ENCODE measurements around the gene IL37.
"Not testable (repeated sequence)": the region's sequence is repeated elsewhere in the genome, so short reads cannot be mapped to it uniquely, and the experiment has no call there.

Gene IL37

GRCh38 chr2:112891385-112891831 lies 19.6 kb upstream of the IL37 start:
- peak; percentile 19 for DNase-seq

- DNase-seq: no peak
Observed at GRCh38 chr2:112893752-112894151, 17.2 kb upstream of the IL37 start.

GRCh38 chr2:112896909-112897623 lies 13.9 kb upstream of the IL37 start:
- no peak for DNase-seq

GRCh38 chr2:112897624-112897978 lies 13.4 kb upstream of the IL37 start:
- DNase-seq: no peak

GRCh38 chr2:112901431-112902065 lies 9.4 kb upstream of the IL37 start:
- not testable (repeated sequence) for DNase-seq

GRCh38 chr2:112902816-112903215 lies 8.1 kb upstream of the IL37 start:
- DNase-seq: no peak

- no peak for DNase-seq
Observed at GRCh38 chr2:112904883-112905282, 6.1 kb upstream of the IL37 start.

- DNase-seq: no peak
Observed at GRCh38 chr2:112906276-112906675, 4.7 kb upstream of the IL37 start.

- no peak for DNase-seq
Observed at GRCh38 chr2:112907001-112907949, 3.7 kb upstream of the IL37 start.

GRCh38 chr2:112908559-112908958 lies 2.4 kb upstream of the IL37 start:
- DNase-seq: not testable (repeated sequence)

- DNase-seq: no peak
Observed at GRCh38 chr2:112910219-112910618, 746 bp upstream of the IL37 start.

- no peak for DNase-seq
Observed at GRCh38 chr2:112912403-112912802, 1.4 kb downstream of the IL37 start.

GRCh38 chr2:112915300-112916144 lies 4.6 kb downstream of the IL37 start:
- no peak for DNase-seq

GRCh38 chr2:112916145-112916571 lies 5.2 kb downstream of the IL37 start:
- no peak for DNase-seq

- no peak for DNase-seq
Observed at GRCh38 chr2:112916625-112917247, 5.8 kb downstream of the IL37 start.

- no peak for DNase-seq
Observed at GRCh38 chr2:112917856-112918255, 6.9 kb downstream of the IL37 start.

- no peak for DNase-seq
Observed at GRCh38 chr2:112918256-112918655, 7.3 kb downstream of the IL37 start.

- no peak for DNase-seq
Observed at GRCh38 chr2:112919086-112919485, 8.1 kb downstream of the IL37 start.

GRCh38 chr2:112920923-112921532 lies 10.1 kb downstream of the IL37 start:
- no peak for DNase-seq

GRCh38 chr2:112921982-112922381 lies 11.0 kb downstream of the IL37 start:
- DNase-seq: no peak

- DNase-seq: no peak
Observed at GRCh38 chr2:112923237-112923966, 12.4 kb downstream of the IL37 start.

Measured in DMS79 treated with DMSO at 0.1 percent for 48 hours (cell line).